ENCODE results near the gene LCA5L. TPM values are rescaled to one million over a fixed set of nuclear protein-coding genes. Genes with fewer than 3 reads are reported as not detected.
"Not testable (repeated sequence)": the region's sequence is repeated elsewhere in the genome, so short reads cannot be mapped to it uniquely, and the experiment has no call there.

LCA5L gene
- polyA plus RNA-seq, 2 of the 4 experiments (the other 2 are of a cell fraction), result 0.90 to 2.8 TPM

DNA sequence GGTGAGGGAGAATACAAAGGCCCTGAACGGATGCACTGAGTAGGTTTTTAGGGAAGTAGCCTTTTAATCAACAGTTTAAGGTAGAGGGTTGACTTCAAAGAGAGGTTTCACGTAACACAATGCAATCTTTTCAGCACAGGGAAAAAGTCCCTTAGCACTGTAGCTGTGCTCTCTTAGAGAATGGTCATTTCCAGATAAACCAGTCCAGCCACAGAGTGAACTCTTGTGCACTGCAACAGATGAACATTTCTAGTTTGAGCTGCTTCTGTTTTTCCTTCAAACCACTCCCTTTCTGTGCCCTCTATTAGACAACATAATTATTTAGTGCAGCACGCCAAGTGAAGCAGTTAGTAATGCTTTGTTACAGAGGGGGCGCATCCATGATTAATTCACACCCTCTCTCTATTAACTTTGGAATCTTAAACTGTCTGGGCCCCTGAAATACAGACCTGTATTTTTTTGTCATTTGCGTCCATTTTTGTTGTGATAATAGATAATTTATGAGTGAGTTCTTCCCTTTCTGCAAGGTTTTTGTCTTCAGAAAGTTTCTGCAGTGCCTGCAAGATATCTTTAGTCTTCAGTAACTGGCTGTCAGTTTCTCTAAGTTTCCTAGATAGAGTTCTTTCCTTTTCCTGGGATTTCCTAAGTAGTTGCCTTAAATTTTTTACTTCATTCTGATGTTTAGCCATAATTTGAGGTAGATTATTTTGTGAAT, 22.9 kb downstream of the LCA5L start:
- Histone ChIP-seq H3K9me3 (no peaks in the 10 kb centered on the region), H3K4me1 (no peaks in the 10 kb centered on the region), H3K4me3 (no peak overlapping the region), H3K4me2 (no peak overlapping the region), H3K27ac (no peak overlapping the region)
- POLR2A ChIA-PET, result no interaction called here
- CTCF ChIA-PET, result interaction anchor here (1.4 kb wide), 1 partner anchor 19 kb away, joined by 5 read pairs; no protein-coding TSS in a partner anchor
- DNase-seq (ENCODE audit: low read depth in 1 of 2, low spot score in 1 of 2) (no peak), FAIRE-seq (no peak), ATAC-seq (no peak)
- WGBS (ENCODE audit: missing lambda C conversion rate), result 89% methylated on average over 5 of the region's 5 CpGs
- no peak for TF ChIP-seq MAZ (IDR thresholded peaks at IDR 0.05; ENCODE audit: borderline replicate concordance, low read depth, low read length)
- TF ChIP-seq, protein P1, sequence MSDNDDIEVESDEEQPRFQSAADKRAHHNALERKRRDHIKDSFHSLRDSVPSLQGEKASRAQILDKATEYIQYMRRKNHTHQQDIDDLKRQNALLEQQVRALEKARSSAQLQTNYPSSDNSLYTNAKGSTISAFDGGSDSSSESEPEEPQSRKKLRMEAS (IDR thresholded peaks at IDR 0.05), result no peak
- TF ChIP-seq HOXA7 (CRISPR knock-in tag; IDR thresholded peaks at IDR 0.05), result no peak
- TF ChIP-seq POLR2A (IDR thresholded peaks at IDR 0.05; ENCODE audit: low read length), result no peak
- no peak for TF ChIP-seq CBX8 (IDR thresholded peaks at IDR 0.05)
- TF ChIP-seq GATA3 (IDR thresholded peaks at IDR 0.05; ENCODE audit: borderline replicate concordance), result no peak
- no peak for TF ChIP-seq RNF2 (IDR thresholded peaks at IDR 0.05; ENCODE audit: borderline replicate concordance, low read depth)
- no peak for TF ChIP-seq ZNF302 (CRISPR knock-in tag; IDR thresholded peaks at IDR 0.05)
- TF ChIP-seq, protein P2, sequence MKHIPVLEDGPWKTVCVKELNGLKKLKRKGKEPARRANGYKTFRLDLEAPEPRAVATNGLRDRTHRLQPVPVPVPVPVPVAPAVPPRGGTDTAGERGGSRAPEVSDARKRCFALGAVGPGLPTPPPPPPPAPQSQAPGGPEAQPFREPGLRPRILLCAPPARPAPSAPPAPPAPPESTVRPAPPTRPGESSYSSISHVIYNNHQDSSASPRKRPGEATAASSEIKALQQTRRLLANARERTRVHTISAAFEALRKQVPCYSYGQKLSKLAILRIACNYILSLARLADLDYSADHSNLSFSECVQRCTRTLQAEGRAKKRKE (CRISPR knock-in tag; IDR thresholded peaks at IDR 0.05; ENCODE audit: low read depth), result no peak
- no peak for TF ChIP-seq RCOR1 (IDR thresholded peaks at IDR 0.05; ENCODE audit: low read depth, low read length)
- TF ChIP-seq EP300 (IDR thresholded peaks at IDR 0.05), result no peak
- TF ChIP-seq, protein P3, sequence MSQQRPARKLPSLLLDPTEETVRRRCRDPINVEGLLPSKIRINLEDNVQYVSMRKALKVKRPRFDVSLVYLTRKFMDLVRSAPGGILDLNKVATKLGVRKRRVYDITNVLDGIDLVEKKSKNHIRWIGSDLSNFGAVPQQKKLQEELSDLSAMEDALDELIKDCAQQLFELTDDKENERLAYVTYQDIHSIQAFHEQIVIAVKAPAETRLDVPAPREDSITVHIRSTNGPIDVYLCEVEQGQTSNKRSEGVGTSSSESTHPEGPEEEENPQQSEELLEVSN (IDR thresholded peaks at IDR 0.05; ENCODE audit: borderline replicate concordance, low read depth), result no peak
- no peak for TF ChIP-seq JUNB (IDR thresholded peaks at IDR 0.05)
- TF ChIP-seq CHD4 (IDR thresholded peaks at IDR 0.05; ENCODE audit: borderline replicate concordance), result no peak
- TF ChIP-seq POLR2AphosphoS2 (conservative IDR thresholded peaks at IDR 0.05; ENCODE audit: low read length), result no peak
- no peak for TF ChIP-seq FOSB (CRISPR knock-in tag; IDR thresholded peaks at IDR 0.05)
- TF ChIP-seq BHLHE40 (IDR thresholded peaks at IDR 0.05; ENCODE audit: low read depth, low read length), result no peak

DNA sequence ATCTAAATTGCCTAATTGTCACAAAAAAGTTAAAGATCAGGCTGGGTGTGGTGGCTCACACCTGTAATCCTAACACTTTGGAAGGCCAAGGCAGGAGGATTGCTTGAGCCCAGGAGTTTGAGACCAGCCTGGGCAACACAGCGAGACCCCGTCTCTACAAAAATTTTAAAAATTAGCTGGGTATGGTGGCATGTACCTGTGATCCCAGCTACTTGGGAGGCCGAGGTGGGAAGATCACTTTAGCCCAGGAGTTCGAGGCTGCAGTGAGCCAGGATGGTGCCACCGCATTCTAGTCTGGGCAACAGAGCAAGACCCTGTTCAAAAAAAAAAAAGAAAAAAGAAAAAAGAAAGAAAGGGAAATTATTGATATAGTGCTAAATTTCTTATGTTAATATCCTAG, 26.4 kb downstream of the LCA5L start:
- H3K4me1 ChIP-seq; ATAC-seq; H3K4me2 ChIP-seq; H3K9me3 ChIP-seq; POLR2A ChIA-PET; FAIRE-seq; H3K27ac ChIP-seq; DNase-seq (ENCODE audit: low read depth in 1 of 2, low spot score in 1 of 2); H3K4me3 ChIP-seq: not testable (repeated sequence)
- CTCF ChIA-PET, result interaction anchor here (2.1 kb wide), 1 partner anchor 22 kb away, joined by 5 read pairs; no protein-coding TSS in a partner anchor
- WGBS (ENCODE audit: missing lambda C conversion rate), result 84% methylated on average over 5 of the region's 5 CpGs

DNA sequence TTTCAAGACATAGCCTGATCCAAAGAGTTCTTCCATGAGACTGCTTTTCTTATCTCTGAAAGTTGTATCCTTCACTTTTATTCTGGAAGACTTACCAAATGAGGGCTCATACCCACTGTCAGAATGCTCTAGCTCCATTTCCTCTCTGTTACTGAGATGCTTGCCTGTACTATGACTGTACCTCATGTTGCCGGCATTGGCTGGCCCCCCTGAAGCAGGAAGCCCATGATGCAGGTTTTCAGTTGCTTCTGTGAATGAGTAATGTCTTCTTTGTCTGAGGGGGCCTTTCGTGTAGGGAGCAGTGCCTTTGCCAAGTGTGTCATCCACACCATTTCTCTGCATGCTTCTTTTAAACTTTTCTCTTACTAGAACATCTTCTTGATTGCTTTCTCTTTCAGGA, 39.5 kb downstream of the LCA5L start:
- ChIA-PET CTCF (no interaction called here), POLR2A (no interaction called here)
- Histone ChIP-seq H3K9me3 (peaks cover 7% of the 10 kb centered on the region; the same call in 2 of the 3 replicates), H3K27ac (no peak overlapping the region), H3K4me3 (no peak overlapping the region), H3K4me1 (no peaks in the 10 kb centered on the region), H3K4me2 (no peak overlapping the region)
- TF ChIP-seq ESRRA (IDR thresholded peaks at IDR 0.05; ENCODE audit: borderline replicate concordance, low read length), result no peak
- TF ChIP-seq, protein P4, sequence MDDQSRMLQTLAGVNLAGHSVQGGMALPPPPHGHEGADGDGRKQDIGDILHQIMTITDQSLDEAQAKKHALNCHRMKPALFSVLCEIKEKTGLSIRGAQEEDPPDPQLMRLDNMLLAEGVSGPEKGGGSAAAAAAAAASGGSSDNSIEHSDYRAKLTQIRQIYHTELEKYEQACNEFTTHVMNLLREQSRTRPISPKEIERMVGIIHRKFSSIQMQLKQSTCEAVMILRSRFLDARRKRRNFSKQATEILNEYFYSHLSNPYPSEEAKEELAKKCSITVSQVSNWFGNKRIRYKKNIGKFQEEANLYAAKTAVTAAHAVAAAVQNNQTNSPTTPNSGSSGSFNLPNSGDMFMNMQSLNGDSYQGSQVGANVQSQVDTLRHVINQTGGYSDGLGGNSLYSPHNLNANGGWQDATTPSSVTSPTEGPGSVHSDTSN (IDR thresholded peaks at IDR 0.05), result no peak
- no peak for TF ChIP-seq PHF8 (IDR thresholded peaks at IDR 0.05; ENCODE audit: borderline replicate concordance, low read depth)
- TF ChIP-seq FOXS1 (CRISPR knock-in tag; IDR thresholded peaks at IDR 0.05), result no peak
- TF ChIP-seq, protein P1 (IDR thresholded peaks at IDR 0.05), result no peak
- TF ChIP-seq CEBPB (IDR thresholded peaks at IDR 0.05), result no peak
- TF ChIP-seq, protein P5, sequence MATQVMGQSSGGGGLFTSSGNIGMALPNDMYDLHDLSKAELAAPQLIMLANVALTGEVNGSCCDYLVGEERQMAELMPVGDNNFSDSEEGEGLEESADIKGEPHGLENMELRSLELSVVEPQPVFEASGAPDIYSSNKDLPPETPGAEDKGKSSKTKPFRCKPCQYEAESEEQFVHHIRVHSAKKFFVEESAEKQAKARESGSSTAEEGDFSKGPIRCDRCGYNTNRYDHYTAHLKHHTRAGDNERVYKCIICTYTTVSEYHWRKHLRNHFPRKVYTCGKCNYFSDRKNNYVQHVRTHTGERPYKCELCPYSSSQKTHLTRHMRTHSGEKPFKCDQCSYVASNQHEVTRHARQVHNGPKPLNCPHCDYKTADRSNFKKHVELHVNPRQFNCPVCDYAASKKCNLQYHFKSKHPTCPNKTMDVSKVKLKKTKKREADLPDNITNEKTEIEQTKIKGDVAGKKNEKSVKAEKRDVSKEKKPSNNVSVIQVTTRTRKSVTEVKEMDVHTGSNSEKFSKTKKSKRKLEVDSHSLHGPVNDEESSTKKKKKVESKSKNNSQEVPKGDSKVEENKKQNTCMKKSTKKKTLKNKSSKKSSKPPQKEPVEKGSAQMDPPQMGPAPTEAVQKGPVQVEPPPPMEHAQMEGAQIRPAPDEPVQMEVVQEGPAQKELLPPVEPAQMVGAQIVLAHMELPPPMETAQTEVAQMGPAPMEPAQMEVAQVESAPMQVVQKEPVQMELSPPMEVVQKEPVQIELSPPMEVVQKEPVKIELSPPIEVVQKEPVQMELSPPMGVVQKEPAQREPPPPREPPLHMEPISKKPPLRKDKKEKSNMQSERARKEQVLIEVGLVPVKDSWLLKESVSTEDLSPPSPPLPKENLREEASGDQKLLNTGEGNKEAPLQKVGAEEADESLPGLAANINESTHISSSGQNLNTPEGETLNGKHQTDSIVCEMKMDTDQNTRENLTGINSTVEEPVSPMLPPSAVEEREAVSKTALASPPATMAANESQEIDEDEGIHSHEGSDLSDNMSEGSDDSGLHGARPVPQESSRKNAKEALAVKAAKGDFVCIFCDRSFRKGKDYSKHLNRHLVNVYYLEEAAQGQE (IDR thresholded peaks at IDR 0.05), result no peak
- no peak for TF ChIP-seq ZC3H11A (IDR thresholded peaks at IDR 0.05)
- TF ChIP-seq SREBF2 (IDR thresholded peaks at IDR 0.05), result no peak
- TF ChIP-seq NFE2L2 (conservative IDR thresholded peaks at IDR 0.05; ENCODE audit: low read length), result no peak
- no peak for TF ChIP-seq RFX5 (IDR thresholded peaks at IDR 0.05)
- TF ChIP-seq ZSCAN20 (CRISPR knock-in tag; IDR thresholded peaks at IDR 0.05), result no peak
- TF ChIP-seq RCOR1 (IDR thresholded peaks at IDR 0.05; ENCODE audit: low read depth, low read length), result no peak
- TF ChIP-seq ZFP36 (IDR thresholded peaks at IDR 0.05; ENCODE audit: borderline replicate concordance, partially characterized antibody), result no peak
- FAIRE-seq, result no peak
- no peak for ATAC-seq
- no peak for DNase-seq (ENCODE audit: low read depth in 1 of 2, low spot score in 1 of 2)
- 86% methylated on average over 2 of the region's 2 CpGs for WGBS (ENCODE audit: missing lambda C conversion rate)

Measured in A549 (cell line).